Type B pancreatic cell (in vitro differentiated cells): Measurements from ENCODE around the gene MEIS3. TPM values are rescaled to one million over a fixed set of nuclear protein-coding genes. Genes with fewer than 3 reads are reported as not detected.

Source experiments
- DNase-seq: peaks from one replicate; pipeline ENCODE4 v3.0.0; 2021; ENCODE audit warnings: mixed read lengths; ENCODE audit not compliant: unreplicated experiment; ENCODE audit errors: extremely low spot score
- H3K27ac Mint-ChIP-seq: 2 replicates; pipeline ENCODE4 v1.8.0; 2021; ENCODE audit warnings: mild to moderate bottlenecking, mixed read lengths
- H3K27me3 Mint-ChIP-seq: 2 replicates; pipeline ENCODE4 v1.8.0; 2021; ENCODE audit warnings: mixed read lengths
- H3K36me3 Mint-ChIP-seq: 2 replicates; pipeline ENCODE4 v1.8.0; 2021; ENCODE audit warnings: mixed read lengths
- H3K4me1 Mint-ChIP-seq: one replicate; pipeline ENCODE4 v1.8.0; 2021; ENCODE audit warnings: mixed read lengths; ENCODE audit not compliant: unreplicated experiment
- H3K4me3 Mint-ChIP-seq: 2 replicates; pipeline ENCODE4 v1.8.0; 2021; ENCODE audit warnings: mild to moderate bottlenecking, mixed read lengths
- H3K9me3 Mint-ChIP-seq: 2 replicates; pipeline ENCODE4 v1.8.0; 2021; ENCODE audit warnings: mixed read lengths
- CTCF ChIP-seq: fragments of 200-600 bp; sonication (generic); conservative IDR thresholded peaks from 2 replicates; pipeline ENCODE4 v1.5.0; 2021; ENCODE audit warnings: antibody characterized with exemption, mild to moderate bottlenecking
- total RNA-seq: library from RNA; stranded (reverse); gene quantifications from 2 replicates; pipeline ENCODE4 v1.2.1, GENCODE V29; 2021; ENCODE audit warnings: low replicate concordance

MEIS3 gene
- total RNA-seq, 1 donor from 2014 or later, result 43.2 TPM

GRCh38 chr19:47430041-47430802 is 10.9 kb upstream of the MEIS3 start:
- no peak for DNase-seq
- Mint-ChIP-seq H3K27ac (no peak overlapping the region), H3K4me3 (peak overlapping the region; percentile 51), H3K4me1 (no peaks in the 10 kb centered on the region), H3K36me3 (no peaks in the 10 kb centered on the region), H3K9me3 (no peaks in the 10 kb centered on the region), H3K27me3 (peaks cover 58% of the 10 kb centered on the region)
- TF ChIP-seq CTCF, result peak; percentile 55

- Mint-ChIP-seq H3K4me1 (peaks cover 3% of the 10 kb centered on the region), H3K9me3 (no peaks in the 10 kb centered on the region), H3K36me3 (no peaks in the 10 kb centered on the region), H3K27ac (no peak overlapping the region), H3K4me3 (no peak overlapping the region), H3K27me3 (peaks cover 58% of the 10 kb centered on the region)
- DNase-seq, result no peak
- TF ChIP-seq CTCF, result no peak
These were observed 9.9 kb upstream of the MEIS3 start for GRCh38 chr19:47429140-47429793.

GRCh38 chr19:47428177-47428894 is 9.0 kb upstream of the MEIS3 start:
- H3K27me3 Mint-ChIP-seq, result peaks cover 55% of the 10 kb centered on the region
- no peak for TF ChIP-seq CTCF
- no peaks in the 10 kb centered on the region for H3K36me3 Mint-ChIP-seq
- H3K27ac Mint-ChIP-seq, result no peak overlapping the region
- peak; percentile 91 for DNase-seq
- H3K4me1 Mint-ChIP-seq, result peaks cover 6% of the 10 kb centered on the region
- no peak overlapping the region for H3K4me3 Mint-ChIP-seq
- H3K9me3 Mint-ChIP-seq, result no peaks in the 10 kb centered on the region

- TF ChIP-seq CTCF, result peak; percentile 93
- Mint-ChIP-seq H3K27ac (no peak overlapping the region), H3K9me3 (no peaks in the 10 kb centered on the region), H3K36me3 (no peaks in the 10 kb centered on the region), H3K27me3 (peaks cover 55% of the 10 kb centered on the region), H3K4me1 (peaks cover 14% of the 10 kb centered on the region), H3K4me3 (no peak overlapping the region)
- peak; percentile 85 for DNase-seq
These were observed 8.2 kb upstream of the MEIS3 start for GRCh38 chr19:47427241-47428176.
